ENCODE measurements around the gene FLT4. TPM values are rescaled to one million over a fixed set of nuclear protein-coding genes. Genes with fewer than 3 reads are reported as not detected.

FLT4 gene
- total RNA-seq, 4 donors from 2014 or later = 2.1 to 11.6 (median 4.0) TPM

- TF ChIP-seq CTCF (IDR thresholded peaks at IDR 0.05) (no peak), POLR2A (IDR thresholded peaks at IDR 0.05) (no peak)
- intact Hi-C loops (cut with DNase I; ENCODE audit: low total_unique reads) = no loop called here
- no peak overlapping the region for H3K4me3 ChIP-seq (ENCODE audit: low read depth, poor library complexity, severe bottlenecking)
- DNase-seq (ENCODE audit: low spot score in 2 of 2) = no peak
- WGBS, 2 donors = 87 to 96% methylated on average over 10 of the region's 10 CpGs
Measured at GRCh38 chr5:180586870-180587269, 62.5 kb downstream of the FLT4 start.

GRCh38 chr5:180586204-180586603 lies 63.2 kb downstream of the FLT4 start:
- 78 to 79% methylated on average over 3 of the region's 3 CpGs for WGBS, 2 donors
- no peak for DNase-seq (ENCODE audit: low spot score in 2 of 2)
- TF ChIP-seq CTCF (IDR thresholded peaks at IDR 0.05) (no peak), POLR2A (IDR thresholded peaks at IDR 0.05) (no peak)
- intact Hi-C loops (cut with DNase I; ENCODE audit: low total_unique reads) = no loop called here
- no peak overlapping the region for H3K4me3 ChIP-seq (ENCODE audit: low read depth, poor library complexity, severe bottlenecking)

GRCh38 chr5:180583738-180584137 lies 65.7 kb downstream of the FLT4 start:
- no peak for TF ChIP-seq CTCF (IDR thresholded peaks at IDR 0.05)
- no peak for TF ChIP-seq POLR2A (IDR thresholded peaks at IDR 0.05)
- no peak overlapping the region for H3K4me3 ChIP-seq (ENCODE audit: low read depth, poor library complexity, severe bottlenecking)
- 60 to 69% methylated on average over 2 of the region's 2 CpGs for WGBS, 2 donors
- intact Hi-C loops (cut with DNase I; ENCODE audit: low total_unique reads) = no loop called here
- DNase-seq (ENCODE audit: low spot score in 2 of 2) = no peak

GRCh38 chr5:180580681-180581080 lies 68.7 kb downstream of the FLT4 start:
- intact Hi-C loops (cut with DNase I; ENCODE audit: low total_unique reads) = no loop called here
- TF ChIP-seq POLR2A (IDR thresholded peaks at IDR 0.05) (no peak), CTCF (IDR thresholded peaks at IDR 0.05) (no peak)
- WGBS, 2 donors = 74 to 75% methylated on average over 6 of the region's 6 CpGs
- H3K4me3 ChIP-seq (ENCODE audit: low read depth, poor library complexity, severe bottlenecking) = no peak overlapping the region
- no peak for DNase-seq (ENCODE audit: low spot score in 2 of 2)

- no peak for DNase-seq (ENCODE audit: low spot score in 2 of 2)
- TF ChIP-seq CTCF (IDR thresholded peaks at IDR 0.05) (no peak), POLR2A (IDR thresholded peaks at IDR 0.05) (no peak)
- 78 to 81% methylated on average over 2 of the region's 2 CpGs for WGBS, 2 donors
- intact Hi-C loops (cut with DNase I; ENCODE audit: low total_unique reads) = no loop called here
- H3K4me3 ChIP-seq (ENCODE audit: low read depth, poor library complexity, severe bottlenecking) = no peak overlapping the region
Measured at GRCh38 chr5:180575571-180575970, 73.8 kb downstream of the FLT4 start.

- 84 to 85% methylated on average over 8 of the region's 8 CpGs for WGBS, 2 donors
- no peak overlapping the region for H3K4me3 ChIP-seq (ENCODE audit: low read depth, poor library complexity, severe bottlenecking)
- DNase-seq (ENCODE audit: low spot score in 2 of 2) = no peak
- TF ChIP-seq CTCF (IDR thresholded peaks at IDR 0.05) = no peak
- no peak for TF ChIP-seq POLR2A (IDR thresholded peaks at IDR 0.05)
- intact Hi-C loops (cut with DNase I; ENCODE audit: low total_unique reads) = no loop called here
Measured at GRCh38 chr5:180568914-180569313, 80.5 kb downstream of the FLT4 start.

Data from lower leg skin (tissue), 4 donors.